GM12878 (cell line): Measurements from ENCODE around the gene PAK3. TPM values are rescaled to one million over a fixed set of nuclear protein-coding genes. Genes with fewer than 3 reads are reported as not detected.
A peak's percentile ranks its signal among the peaks of the same experiment; 100 is the strongest.

Source experiments
- ATAC-seq: fragments of 200-7000 bp; cut with Tn5 transposase; 3 replicates; pipeline ENCODE4 v1.9.1; 2020; ENCODE audit warnings: mild to moderate bottlenecking, moderate library complexity
- BruUV-seq: library from RNA; stranded (reverse); fragments of 400-500 nt; replicated peaks from 2 replicates; lab custom pipeline; 2021; lab: Mats Ljungman, UMichigan
- CTCF ChIA-PET: fragments of 300-600 bp; sonication (Branson Sonifier 250); formaldehyde crosslinking; extraction: SDS; loops from one replicate; lab custom pipeline; 2021; ENCODE audit warnings: inconsistent platforms; lab: Yijun Ruan, JAX
- POLR2A ChIA-PET: fragments of 350-600 bp; formaldehyde crosslinking; extraction: SDS; loops from one replicate; lab custom pipeline; 2021; ENCODE audit warnings: inconsistent platforms; lab: Charles Lee
- RAD21 ChIA-PET: fragments of 300-600 bp; sonication (Branson Sonifier 250); formaldehyde crosslinking; loops from one replicate; lab custom pipeline; 2023; ENCODE audit warnings: antibody characterized with exemption; ENCODE audit not compliant: unreplicated experiment; lab: Charles Lee
- SMC1A ChIA-PET: fragments of 300-600 bp; sonication (Branson Sonifier 250); formaldehyde crosslinking; loops from one replicate; lab custom pipeline; 2023; ENCODE audit not compliant: unreplicated experiment, uncharacterized antibody; lab: Charles Lee
- DNase-seq: peaks from one replicate; pipeline ENCODE4 v3.0.0-alpha.2; 2011; ENCODE audit warnings: low read depth, low spot score
- FAIRE-seq: peaks from 3 replicates; lab custom pipeline; 2011; peaks lifted over from hg19 to GRCh38; lab: Jason Lieb, UNC
- H2AFZ ChIP-seq: 2 replicates; pipeline ENCODE4 v1.6.0; 2011; ENCODE audit warnings: low read depth, low read length, control low read depth; ENCODE audit not compliant: control insufficient read depth
- H3K27ac ChIP-seq: 2 replicates; pipeline ENCODE4 v1.5.1; 2011; ENCODE audit warnings: control low read depth; ENCODE audit not compliant: control insufficient read depth, insufficient read depth
- H3K27me3 ChIP-seq, 2 experiments: replicated peaks in 1 of 2; 2 replicates each; pipeline versions ENCODE4 v1.6.0 to v1.6.1; 2011; ENCODE audit warnings: low read length in 1 of 2; ENCODE audit not compliant: control insufficient read depth in 2 of 2, insufficient read depth in 2 of 2
- H3K36me3 ChIP-seq, 2 experiments: 2 replicates each; pipeline ENCODE4 v1.5.1; 2011; ENCODE audit warnings: low read length in 1 of 2; ENCODE audit not compliant: control insufficient read depth in 2 of 2, insufficient read depth in 2 of 2
- H3K4me1 ChIP-seq: 2 replicates; pipeline ENCODE4 v1.6.1; 2011; ENCODE audit warnings: mild to moderate bottlenecking, low read length, moderate library complexity, mixed read lengths; ENCODE audit not compliant: control insufficient read depth, insufficient read depth
- H3K4me2 ChIP-seq: 2 replicates; pipeline ENCODE4 v1.6.0; 2011; ENCODE audit warnings: control low read depth; ENCODE audit not compliant: control insufficient read depth, insufficient read depth
- H3K4me3 ChIP-seq: fragments of 200-600 bp; sonication (generic); 2 replicates; pipeline ENCODE4 v1.5.1; 2016
- H3K79me2 ChIP-seq: 2 replicates; pipeline ENCODE4 v1.6.0; 2011; ENCODE audit warnings: low read length; ENCODE audit not compliant: control insufficient read depth, insufficient read depth
- H3K9ac ChIP-seq: 2 replicates; pipeline ENCODE4 v1.8.0; 2011; ENCODE audit warnings: low read length, control low read depth, mixed read lengths; ENCODE audit not compliant: control insufficient read depth, insufficient read depth
- H3K9me3 ChIP-seq: replicated peaks from 3 replicates; pipeline ENCODE4 v1.5.1; 2011; ENCODE audit warnings: mild to moderate bottlenecking, low read length; ENCODE audit not compliant: control insufficient read depth, insufficient read depth
- H4K20me1 ChIP-seq: 2 replicates; pipeline ENCODE4 v1.6.0; 2011; ENCODE audit not compliant: control insufficient read depth, insufficient read depth
- CEBPZ ChIP-seq: fragments of 150-350 bp; IDR thresholded peaks from 2 replicates; pipeline ENCODE4 v1.6.1; 2016; ENCODE audit warnings: low read depth, low read length
- CREB1 ChIP-seq: IDR thresholded peaks from 2 replicates; pipeline ENCODE4 v1.6.1; 2012; ENCODE audit warnings: low read depth, mild to moderate bottlenecking, inconsistent platforms
- EGR1 ChIP-seq, 2 experiments: IDR thresholded peaks; 1 replicate in 1 of 2; 2 replicates in 1 of 2; pipeline ENCODE4 v1.6.1; 2011 to 2012; ENCODE audit warnings: low read depth in 2 of 2, low read length in 2 of 2, borderline replicate concordance in 1 of 2, mild to moderate bottlenecking in 1 of 2, moderate library complexity in 1 of 2
- ETV6 ChIP-seq, 2 experiments: fragments of 450-650 bp in 1 of 2; IDR thresholded peaks in 1 of 2; conservative IDR thresholded peaks in 1 of 2; 2 replicates each; pipeline ENCODE4 v1.6.1; 2014; ENCODE audit warnings: antibody characterized with exemption in 1 of 2, borderline replicate concordance in 1 of 2, low read depth in 1 of 2, mild to moderate bottlenecking in 1 of 2, moderate library complexity in 1 of 2
- RUNX3 ChIP-seq: IDR thresholded peaks from 2 replicates; pipeline ENCODE4 v1.6.1; 2012; ENCODE audit warnings: low read length, inconsistent platforms
- SPI1 ChIP-seq: IDR thresholded peaks from 2 replicates; pipeline ENCODE4 v1.6.1; 2011; ENCODE audit warnings: low read depth, mild to moderate bottlenecking, low read length, moderate library complexity, borderline replicate concordance; ENCODE audit not compliant: insufficient read depth
- WGBS: methylation state at CpG from one replicate; pipeline ENCODE4 v1.1.6; 2016; ENCODE audit warnings: low lambda C conversion rate; ENCODE audit not compliant: insufficient replicate concordance, insufficient coverage; ENCODE audit errors: missing lambda C conversion rate; 5-methylcytosine and 5-hydroxymethylcytosine counted together
- in situ Hi-C: fragments of 300-500 bp; cut with MboI; formaldehyde crosslinking; loops from 9 replicates; pipeline ENCODE4 v1.14.3; 2018; ENCODE audit warnings: mixed read lengths
- intact Hi-C: fragments of 100-400 bp; cut with micrococcal nuclease; formaldehyde crosslinking; loops from one replicate; pipeline ENCODE4 v1.14.2; 2022; ENCODE audit not compliant: unreplicated experiment
- polyA plus RNA-seq, 11 experiments: library from polyadenylated mRNA; depleted of rRNA in 4 of 11; unstranded in 6 of 11; stranded (reverse) in 5 of 11; fragments of >200 nt; fragmentation: Nextera tagmentation in 4 of 11; fragmentation: Illumina TruSeq in 1 of 11; extraction: Ambion mirVana in 4 of 11; extraction: Trizol in 1 of 11; gene quantifications; 1 replicate in 1 of 11; 2 replicates in 10 of 11; pipeline versions ENCODE4 v1.2.1 to v1.2.3, GENCODE V29; 2011 to 2016; ENCODE audit warnings: inconsistent platforms in 2 of 11, missing spikeins in 2 of 11, low read depth in 1 of 11
- total RNA-seq, 4 experiments: library from RNA; depleted of rRNA in 3 of 4; stranded (reverse); fragments of >200 nt in 3 of 4; fragmentation: Illumina TruSeq in 1 of 4; extraction: Trizol in 1 of 4; gene quantifications; 2 replicates each; pipeline versions ENCODE4 v1.2.1 to v1.2.3, GENCODE V29; 2013 to 2021

PAK3 gene
- total and polyA plus RNA-seq, 10 of the 15 experiments (the other 5 are each of a cell fraction or from before 2014, with no cell fraction given), result 0.02 to 0.10 (median 0.04) TPM; not detected in 6

DNA sequence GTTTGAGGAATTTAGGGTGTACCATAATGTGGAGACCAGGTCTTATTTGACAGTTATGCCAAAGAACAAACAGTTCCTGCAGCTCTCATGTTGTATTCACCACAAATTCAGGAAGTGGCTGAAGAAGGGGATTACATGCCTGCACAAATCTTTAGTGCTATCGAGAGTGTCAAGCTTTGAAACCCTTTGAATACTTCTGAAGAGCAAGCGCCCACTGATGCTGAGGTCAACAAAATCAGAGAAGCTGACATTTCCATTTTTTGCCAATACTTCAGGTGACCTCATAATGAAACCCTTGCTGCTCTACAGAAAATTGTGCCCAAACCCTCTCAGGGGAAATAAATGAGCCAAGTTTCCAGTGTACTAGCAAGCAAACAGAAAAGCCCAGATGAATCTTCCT, 28.4 kb downstream of the PAK3 start:
- H3K27me3 ChIP-seq, result no peaks in the 10 kb centered on the region
- H3K9me3 ChIP-seq, result no peaks in the 10 kb centered on the region
- intact Hi-C loops, result no loop called here
- H3K27ac ChIP-seq, result no peak overlapping the region
- H3K79me2 ChIP-seq, result no peaks in the 10 kb centered on the region
- H3K36me3 ChIP-seq, result no peaks in the 10 kb centered on the region
- in situ Hi-C loops, result no loop called here
- CTCF ChIA-PET, result interaction anchor here (0.8 to 1.5 kb wide), 6 partner anchors 9 to 44 kb away, joined by 3 to 6 read pairs (median 4); no protein-coding TSS in a partner anchor
- no peaks in the 10 kb centered on the region for H3K4me1 ChIP-seq
- no peaks in the 10 kb centered on the region for H4K20me1 ChIP-seq
- FAIRE-seq, result no peak
- H3K9ac ChIP-seq, result no peak overlapping the region
- TF ChIP-seq ETV6 (conservative IDR thresholded peaks at IDR 0.05 in 1 of 2, IDR thresholded peaks at IDR 0.05 in 1 of 2; ENCODE audit: borderline replicate concordance in 1 of 2, low read depth in 1 of 2) (peak in 1 of 2 experiments; percentile 54; a peak in 1 of 4 replicates), CEBPZ (no peak), EGR1 (IDR thresholded peaks at IDR 0.05; ENCODE audit: borderline replicate concordance in 1 of 2, low read depth in 2 of 2, low read length in 2 of 2) (no peak), RUNX3 (peak; percentile 58), CREB1 (peak; percentile 30; the same call in 1 of the 2 replicates), SPI1 (peak; percentile 36; the same call in 1 of the 2 replicates)
- POLR2A ChIA-PET, result interaction anchor here (0.6 kb wide), 1 partner anchor 1553 kb away, joined by 3 read pairs; no protein-coding TSS in a partner anchor
- no peak overlapping the region for H3K4me3 ChIP-seq
- DNase-seq, result no peak
- H2AFZ ChIP-seq, result no peak overlapping the region
- RAD21 ChIA-PET, result no interaction called here
- WGBS, result 0% methylated on average over 2 of the region's 2 CpGs
- no TSS peak for BruUV-seq
- peak; percentile 72 for ATAC-seq
- SMC1A ChIA-PET, result interaction anchor here (2.0 kb wide), 1 partner anchor 9 kb away, joined by 9 read pairs; no protein-coding TSS in a partner anchor
- H3K4me2 ChIP-seq, result no peak overlapping the region
